DMS79 (cell line): ENCODE measurements around the gene TRIM29.

ENCODE experiments used
- DNase-seq: peaks from one replicate; lab custom pipeline; 2025; lab: John Stamatoyannopoulos, UW

The TRIM29 gene

DNA sequence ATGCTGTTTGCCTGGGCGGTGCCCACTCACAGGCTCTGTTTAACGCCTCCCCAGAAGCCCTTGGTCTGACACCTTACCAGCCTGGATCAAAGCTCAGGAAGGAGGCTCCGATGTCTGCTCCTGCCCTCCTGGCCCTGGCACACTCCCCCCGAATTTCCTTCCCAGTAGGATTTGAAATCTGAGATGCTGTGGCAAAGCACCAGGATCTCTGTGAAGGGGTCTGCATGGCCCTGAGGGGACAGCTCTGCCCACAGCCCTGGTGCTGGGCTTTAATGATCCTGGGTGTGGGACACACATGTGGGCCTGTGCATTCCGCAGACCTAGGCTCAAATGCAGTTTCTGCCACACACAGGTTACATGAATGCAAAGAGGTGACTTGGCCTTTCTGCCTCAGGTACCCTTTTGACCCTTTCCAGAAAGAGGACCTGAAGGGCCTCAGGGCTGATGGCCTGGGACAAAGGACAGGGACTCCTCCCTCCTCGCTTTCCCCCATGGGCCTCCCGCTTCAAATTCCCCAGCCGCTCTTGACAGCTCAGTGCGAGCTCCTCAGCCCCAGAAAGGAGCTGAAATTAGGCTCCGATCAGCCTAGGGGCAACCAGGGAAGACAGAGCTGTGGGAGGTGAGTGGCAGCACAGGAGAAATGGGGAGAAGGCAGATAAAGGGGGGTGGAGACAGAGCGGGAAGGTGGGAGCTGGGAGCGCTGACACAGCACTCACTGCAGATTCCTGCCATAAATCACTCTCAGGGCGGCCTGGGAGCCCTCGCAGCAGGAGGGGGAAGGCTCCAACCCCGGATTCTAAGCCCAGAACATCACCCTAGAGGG is 41.3 kb downstream of the TRIM29 start:
- DNase-seq = no peak

DNA sequence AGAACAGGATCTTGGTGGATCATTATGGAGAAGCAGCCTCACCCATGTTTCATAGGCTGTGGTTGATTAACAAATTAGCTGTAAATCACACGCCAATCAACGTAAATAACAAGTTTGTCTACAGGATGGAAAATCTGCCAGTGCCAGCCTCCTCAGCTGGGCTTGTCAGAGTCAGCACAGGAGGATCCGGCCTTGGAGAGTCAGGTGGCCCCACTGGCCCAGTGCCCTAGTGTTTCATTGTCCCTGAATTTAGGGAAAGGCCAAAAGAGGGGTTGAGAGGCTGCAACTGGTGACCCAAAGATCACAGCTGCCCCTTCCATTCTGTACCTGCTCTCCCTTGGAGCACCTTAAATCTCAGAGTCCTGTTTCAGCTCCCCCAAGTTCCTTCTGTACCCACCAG is 42.4 kb downstream of the TRIM29 start:
- DNase-seq = no peak

DNA sequence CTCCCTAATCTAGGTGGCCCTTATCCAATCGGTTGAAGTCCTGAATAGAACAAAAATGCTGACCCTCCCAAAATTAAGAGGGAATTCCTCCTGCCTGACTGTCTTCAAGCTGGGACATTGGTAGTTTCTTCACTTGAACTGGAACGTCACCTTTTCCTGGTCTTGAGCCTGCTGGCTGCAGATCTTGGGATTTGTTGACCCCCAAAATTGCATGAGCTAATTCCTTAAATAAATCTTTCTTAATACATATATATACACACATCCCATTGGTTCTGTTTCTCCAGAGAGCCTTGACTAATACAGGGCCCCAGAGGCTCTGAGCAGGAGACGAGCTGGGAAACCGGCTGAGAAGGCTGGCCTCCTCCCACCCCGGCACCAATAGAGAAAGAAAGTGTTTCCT is 46.2 kb downstream of the TRIM29 start:
- DNase-seq = no peak

DNA sequence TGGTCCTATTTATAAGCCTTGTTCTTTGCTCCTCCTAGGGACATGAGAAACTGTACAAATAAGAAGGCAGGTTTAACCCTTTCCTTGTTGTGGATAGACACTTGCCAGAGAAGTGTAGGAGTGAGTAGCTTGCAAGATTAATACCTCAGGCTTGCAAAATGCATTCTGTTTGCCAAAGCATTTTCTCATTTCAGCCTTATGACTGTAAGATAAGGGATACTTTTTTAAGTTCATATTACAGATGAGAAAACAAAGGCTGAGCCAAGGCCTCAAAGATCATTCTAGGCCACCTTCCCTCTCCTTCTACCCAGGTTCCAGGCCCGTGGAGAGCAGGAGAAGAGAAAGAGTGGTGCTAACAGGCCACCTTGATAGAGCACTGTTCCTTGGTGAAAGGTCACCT is 46.8 kb downstream of the TRIM29 start:
- DNase-seq = no peak

- no peak for DNase-seq
Measured at GRCh38 chr11:120090411-120090810, 47.5 kb downstream of the TRIM29 start.

DNA sequence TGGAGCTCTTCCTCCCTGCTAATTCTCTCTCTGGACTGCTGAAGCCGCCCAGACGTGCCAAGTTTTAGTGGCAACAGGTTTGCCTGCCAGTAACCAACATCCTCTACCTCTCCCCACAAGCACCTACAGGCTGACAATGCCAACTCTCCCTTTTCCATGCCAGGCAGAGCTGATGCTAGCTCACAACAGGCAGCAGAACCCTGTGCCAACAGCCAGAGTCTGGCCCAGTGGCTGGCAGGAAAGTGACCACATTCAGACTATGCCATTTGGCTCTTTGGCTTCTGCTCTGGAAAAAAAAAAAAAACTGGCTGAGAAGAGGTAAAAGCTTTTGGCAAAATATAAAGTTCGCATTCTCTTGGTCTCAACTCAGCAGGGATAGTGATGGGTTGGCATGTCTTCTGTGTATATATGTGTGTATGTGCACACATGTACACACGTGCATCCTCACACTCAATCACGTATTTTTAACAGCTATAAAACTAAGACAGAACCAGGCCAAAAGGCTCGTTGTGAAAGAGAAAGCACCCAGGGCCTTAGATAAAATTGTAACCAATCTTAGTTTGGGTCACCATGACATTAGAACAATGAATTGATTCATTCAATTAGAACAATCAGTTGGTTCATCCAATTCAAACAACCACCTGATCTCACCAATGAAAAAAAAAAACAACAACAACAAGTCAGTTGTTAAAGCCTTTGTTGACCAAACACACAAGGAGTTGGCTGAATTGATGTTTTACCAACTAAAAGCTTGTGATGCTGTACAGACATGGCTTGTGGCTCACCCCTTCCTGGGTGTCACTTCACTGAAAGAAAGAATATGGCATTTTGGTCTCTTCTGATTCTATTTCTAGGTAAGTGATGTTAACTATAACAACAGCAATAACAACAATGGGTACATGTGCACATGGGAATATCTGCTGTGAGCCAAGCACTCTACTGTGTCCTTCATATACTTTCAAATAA is 48.6 kb downstream of the TRIM29 start:
- DNase-seq = no peak

- DNase-seq = no peak
Measured at GRCh38 chr11:120088056-120088455, 49.9 kb downstream of the TRIM29 start.

GRCh38 chr11:120086651-120087050 is 51.3 kb downstream of the TRIM29 start:
- DNase-seq = no peak

DNA sequence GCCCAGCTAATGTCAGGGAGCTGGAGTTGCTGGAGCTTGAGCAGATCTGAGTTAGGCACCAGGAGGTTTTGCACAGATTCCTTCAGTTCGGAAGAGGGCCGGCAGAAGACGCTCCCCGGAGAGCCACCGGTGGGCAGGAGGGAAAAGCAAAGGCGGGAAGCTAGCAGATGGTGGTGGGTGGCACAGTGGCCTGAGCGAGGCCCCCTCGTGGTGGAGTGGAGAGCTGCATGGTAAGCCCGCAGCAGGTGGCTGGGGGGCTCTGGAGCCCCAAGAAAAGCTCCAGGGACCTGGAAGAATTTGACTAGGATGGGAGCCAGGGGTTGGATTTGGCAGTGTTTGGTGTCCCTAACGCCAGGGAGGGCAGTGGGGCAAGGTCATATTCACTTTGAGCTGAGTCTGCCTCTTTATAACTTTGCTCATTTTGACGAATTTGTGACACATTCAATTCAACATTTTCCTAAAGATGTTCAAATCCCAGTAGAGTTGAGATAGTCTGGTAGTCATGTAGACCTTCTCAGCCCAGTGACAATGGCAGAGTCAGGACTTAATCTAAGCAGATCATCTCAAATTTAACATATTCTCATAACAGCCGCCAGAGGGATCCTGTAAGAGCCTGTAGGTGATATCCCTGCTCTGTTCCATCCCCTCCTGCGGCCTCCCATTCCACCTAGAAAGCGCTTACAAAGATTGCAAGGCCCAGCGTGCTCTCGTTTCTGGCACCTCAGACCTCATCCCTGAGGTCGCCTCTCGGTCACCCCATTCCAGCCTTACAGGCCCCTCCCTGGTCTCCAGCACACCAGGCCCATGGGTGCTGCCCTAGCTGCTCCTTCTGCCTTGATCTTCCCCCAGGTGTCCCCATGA is 57.9 kb downstream of the TRIM29 start:
- DNase-seq = no peak

GRCh38 chr11:120078397-120078796 is 59.5 kb downstream of the TRIM29 start:
- no peak for DNase-seq

GRCh38 chr11:120074076-120074475 is 63.8 kb downstream of the TRIM29 start:
- no peak for DNase-seq

- DNase-seq = no peak
Measured at GRCh38 chr11:120073196-120073595, 64.7 kb downstream of the TRIM29 start.

DNA sequence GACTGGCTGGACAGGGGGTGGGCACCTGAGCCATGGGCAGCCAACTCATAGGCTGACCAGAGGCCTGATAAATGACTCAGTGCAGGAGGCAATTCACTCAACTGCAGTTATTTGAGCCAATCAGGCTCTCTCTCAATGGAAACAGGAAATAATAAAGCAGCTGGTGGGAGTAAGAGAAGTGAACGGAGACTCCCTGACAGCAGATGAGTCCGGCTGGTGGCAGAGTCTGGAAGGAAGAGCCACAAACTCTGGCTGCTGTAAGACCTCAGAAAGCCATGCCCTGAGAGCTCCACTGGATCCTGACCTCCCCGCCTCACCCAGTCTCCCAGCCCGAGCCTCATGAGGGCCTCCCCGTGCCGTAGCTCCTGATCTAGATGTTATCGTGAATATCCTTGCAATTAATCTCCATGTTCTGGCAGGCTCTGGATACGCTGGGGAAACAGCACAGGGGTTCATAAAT is 69.8 kb downstream of the TRIM29 start:
- DNase-seq = no peak

DNA sequence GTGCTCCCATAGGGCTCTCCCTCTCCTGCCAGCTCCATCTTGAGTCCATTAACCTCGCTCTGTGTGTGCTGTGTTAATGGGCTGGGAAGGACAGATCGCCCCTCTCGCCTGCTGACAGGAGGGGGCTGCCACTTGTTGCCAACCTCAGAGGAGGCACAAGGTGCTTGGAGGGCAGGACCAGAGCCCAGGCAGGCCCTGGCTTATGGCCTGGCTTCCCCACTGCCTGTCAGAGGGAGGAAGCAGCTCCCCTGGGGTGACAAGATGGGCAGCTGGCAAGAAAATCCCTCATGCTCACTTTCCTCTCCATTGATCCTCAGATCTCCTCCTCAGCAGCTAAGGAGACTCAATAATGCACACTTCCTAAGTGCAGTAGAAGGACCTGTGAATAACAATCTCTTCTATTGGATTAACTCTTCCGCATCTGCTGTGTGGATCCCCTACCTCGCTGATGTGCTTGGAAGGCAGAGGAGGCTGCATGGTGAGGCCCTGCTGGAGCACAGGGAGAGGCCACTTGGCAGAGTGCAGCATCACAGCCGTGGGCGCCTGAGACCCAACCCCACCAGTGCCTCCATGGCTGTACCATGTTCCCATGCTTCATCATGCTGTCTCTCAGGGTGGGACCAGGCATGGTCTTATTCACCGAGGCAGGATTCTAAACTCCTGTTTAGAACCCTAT is 70.3 kb downstream of the TRIM29 start:
- DNase-seq = no peak

GRCh38 chr11:120066738-120067437 is 71.0 kb downstream of the TRIM29 start:
- no peak for DNase-seq

GRCh38 chr11:120065876-120066275 is 72.0 kb downstream of the TRIM29 start:
- DNase-seq = no peak

GRCh38 chr11:120065176-120065575 is 72.7 kb downstream of the TRIM29 start:
- DNase-seq = no peak

DNA sequence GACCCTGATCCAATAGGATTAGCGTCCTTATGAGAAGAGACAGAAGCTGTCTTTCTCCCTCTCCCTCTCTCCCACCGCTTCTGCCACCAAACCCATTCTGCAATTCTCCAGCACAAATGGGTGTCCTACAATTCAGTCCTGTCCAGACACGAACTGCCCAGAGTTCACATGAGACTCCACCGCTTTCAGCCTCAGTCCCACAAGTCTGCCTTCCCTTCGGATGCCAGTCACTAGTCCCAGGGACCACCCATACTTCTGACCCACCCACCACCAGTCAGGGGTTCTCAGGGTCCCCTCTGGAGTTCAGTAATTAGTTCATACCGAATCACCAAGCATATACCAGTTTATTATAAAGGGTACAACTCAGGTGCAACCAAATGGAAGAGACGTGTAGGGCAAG is 73.6 kb downstream of the TRIM29 start:
- no peak for DNase-seq

DNA sequence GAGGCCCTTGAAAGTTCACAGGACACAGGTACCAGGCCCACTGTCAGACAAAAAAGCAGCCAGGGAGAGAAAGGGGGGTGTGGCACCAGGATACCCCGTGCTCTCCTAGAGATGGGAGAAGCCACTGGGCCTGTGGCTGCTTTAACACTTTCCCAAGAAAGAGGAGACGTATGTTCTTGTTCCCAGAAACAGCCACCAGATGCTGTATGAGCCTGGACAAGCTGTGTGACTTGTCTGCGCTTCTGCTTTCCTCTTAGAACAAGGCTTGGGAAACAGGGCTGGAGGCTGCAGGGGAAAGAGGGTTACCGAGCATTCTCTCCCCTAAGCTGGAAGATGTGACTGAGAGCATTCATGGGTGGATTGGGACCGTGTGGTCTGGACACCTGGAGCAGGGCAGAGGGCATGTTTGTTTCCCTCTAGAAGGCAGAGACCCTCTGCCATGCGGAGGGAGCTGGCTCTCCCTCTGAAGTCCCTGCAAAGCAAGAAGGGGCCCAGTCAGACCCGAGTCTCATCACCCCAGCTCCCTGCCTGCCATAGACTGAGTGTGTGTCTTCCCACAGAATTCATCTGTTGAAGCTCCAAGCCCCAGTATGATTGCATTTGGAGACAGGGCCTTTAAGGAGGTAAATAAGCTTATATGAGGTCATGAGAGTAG is 74.1 kb downstream of the TRIM29 start:
- no peak for DNase-seq

- DNase-seq = no peak
Measured at GRCh38 chr11:120062561-120062930, 75.4 kb downstream of the TRIM29 start.
